ENCODE results near the gene POMC.

DNA sequence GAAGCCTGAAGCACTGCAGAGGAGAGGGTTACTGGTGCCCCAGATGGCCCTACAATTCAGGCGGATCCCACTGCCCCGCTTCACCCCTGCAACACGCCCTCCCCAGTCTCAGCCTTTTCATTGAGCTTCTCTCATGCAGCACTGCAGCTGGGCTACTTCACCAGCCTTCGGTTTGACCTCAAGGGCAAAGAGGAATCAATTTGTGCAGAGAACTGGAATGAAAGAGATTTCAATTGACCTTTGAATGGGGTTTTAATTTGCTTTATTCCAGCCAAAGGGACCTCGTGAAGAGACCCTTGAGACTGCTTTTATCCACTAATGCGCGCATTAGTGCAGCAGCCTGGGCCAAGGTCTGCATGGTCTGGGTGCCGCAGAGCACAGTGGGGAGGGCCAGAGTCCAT lies 8.8 kb upstream of the POMC start:
- TF ChIP-seq, protein P1, sequence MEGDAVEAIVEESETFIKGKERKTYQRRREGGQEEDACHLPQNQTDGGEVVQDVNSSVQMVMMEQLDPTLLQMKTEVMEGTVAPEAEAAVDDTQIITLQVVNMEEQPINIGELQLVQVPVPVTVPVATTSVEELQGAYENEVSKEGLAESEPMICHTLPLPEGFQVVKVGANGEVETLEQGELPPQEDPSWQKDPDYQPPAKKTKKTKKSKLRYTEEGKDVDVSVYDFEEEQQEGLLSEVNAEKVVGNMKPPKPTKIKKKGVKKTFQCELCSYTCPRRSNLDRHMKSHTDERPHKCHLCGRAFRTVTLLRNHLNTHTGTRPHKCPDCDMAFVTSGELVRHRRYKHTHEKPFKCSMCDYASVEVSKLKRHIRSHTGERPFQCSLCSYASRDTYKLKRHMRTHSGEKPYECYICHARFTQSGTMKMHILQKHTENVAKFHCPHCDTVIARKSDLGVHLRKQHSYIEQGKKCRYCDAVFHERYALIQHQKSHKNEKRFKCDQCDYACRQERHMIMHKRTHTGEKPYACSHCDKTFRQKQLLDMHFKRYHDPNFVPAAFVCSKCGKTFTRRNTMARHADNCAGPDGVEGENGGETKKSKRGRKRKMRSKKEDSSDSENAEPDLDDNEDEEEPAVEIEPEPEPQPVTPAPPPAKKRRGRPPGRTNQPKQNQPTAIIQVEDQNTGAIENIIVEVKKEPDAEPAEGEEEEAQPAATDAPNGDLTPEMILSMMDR (IDR thresholded peaks at IDR 0.05) = no peak
- TF ChIP-seq POLR2A (IDR thresholded peaks at IDR 0.05) = no peak
